ENCODE results near the gene CCDC24.

DNA sequence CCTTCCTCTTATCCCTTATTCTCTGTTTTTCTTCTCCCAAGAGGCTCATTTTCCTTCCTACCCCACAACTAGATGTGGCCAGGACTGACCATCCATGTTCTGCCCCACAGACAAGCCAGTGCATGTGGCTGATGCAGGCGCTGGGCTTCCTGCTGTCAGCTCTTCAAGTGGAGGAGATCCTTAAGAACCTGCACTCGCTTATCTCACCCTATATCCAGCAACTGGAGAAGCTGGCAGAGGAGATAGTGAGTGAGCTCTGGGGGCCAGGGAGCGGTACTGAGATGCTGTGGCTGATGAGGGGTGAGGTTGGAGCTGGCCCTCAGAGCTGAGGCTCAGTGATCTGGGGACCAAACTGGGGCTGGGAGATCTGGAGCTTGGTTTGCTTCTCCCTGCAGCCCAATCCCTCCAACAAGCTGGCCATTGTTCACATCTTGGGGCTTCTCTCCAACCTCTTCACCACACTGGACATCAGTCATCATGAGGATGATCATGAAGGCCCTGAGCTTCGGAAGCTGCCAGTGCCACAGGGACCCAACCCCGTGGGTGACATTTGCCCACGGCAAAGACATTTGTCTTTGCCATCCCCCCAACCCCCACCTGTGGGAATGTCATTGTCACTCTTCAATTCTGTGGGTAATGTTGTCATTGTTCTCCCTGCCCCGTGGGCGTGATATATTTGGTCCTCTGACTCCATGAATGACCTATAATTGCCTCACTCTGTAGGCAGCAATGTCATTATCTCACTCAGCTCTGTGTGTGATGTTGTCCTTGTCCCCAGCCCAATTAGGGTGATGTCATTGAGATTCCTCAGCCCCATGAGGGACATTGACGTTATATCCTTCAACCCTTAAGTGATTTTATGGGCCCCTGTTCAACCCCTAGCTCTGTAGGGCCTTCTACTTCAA, 32.8 kb upstream of the CCDC24 start:
- TF ChIP-seq, protein P1, sequence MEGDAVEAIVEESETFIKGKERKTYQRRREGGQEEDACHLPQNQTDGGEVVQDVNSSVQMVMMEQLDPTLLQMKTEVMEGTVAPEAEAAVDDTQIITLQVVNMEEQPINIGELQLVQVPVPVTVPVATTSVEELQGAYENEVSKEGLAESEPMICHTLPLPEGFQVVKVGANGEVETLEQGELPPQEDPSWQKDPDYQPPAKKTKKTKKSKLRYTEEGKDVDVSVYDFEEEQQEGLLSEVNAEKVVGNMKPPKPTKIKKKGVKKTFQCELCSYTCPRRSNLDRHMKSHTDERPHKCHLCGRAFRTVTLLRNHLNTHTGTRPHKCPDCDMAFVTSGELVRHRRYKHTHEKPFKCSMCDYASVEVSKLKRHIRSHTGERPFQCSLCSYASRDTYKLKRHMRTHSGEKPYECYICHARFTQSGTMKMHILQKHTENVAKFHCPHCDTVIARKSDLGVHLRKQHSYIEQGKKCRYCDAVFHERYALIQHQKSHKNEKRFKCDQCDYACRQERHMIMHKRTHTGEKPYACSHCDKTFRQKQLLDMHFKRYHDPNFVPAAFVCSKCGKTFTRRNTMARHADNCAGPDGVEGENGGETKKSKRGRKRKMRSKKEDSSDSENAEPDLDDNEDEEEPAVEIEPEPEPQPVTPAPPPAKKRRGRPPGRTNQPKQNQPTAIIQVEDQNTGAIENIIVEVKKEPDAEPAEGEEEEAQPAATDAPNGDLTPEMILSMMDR (IDR thresholded peaks at IDR 0.05) = no peak
- TF ChIP-seq POLR2A (IDR thresholded peaks at IDR 0.05) = no peak
